Bone marrow (tissue), 2 donors: Measurements from ENCODE around the gene SKA3.

Source experiments
- DNase-seq, 2 donors: peaks; one replicate each; lab custom pipeline; 2025; lab: John Stamatoyannopoulos, UW

SKA3 gene

GRCh38 chr13:21115231-21115630 lies 61.1 kb downstream of the SKA3 start:
- no peak for DNase-seq

GRCh38 chr13:21111546-21111945 lies 64.8 kb downstream of the SKA3 start:
- DNase-seq, result no peak

GRCh38 chr13:21109168-21109567 lies 67.2 kb downstream of the SKA3 start:
- no peak for DNase-seq

GRCh38 chr13:21106089-21106488 lies 70.3 kb downstream of the SKA3 start:
- DNase-seq, result no peak

- no peak for DNase-seq
These were observed 71.9 kb downstream of the SKA3 start for GRCh38 chr13:21104199-21105019.
